Prostate gland (tissue), 2 donors: ENCODE measurements around the gene TRIM67.

ENCODE experiments used
- CTCF ChIP-seq, 4 experiments: fragments of 200-600 bp in 2 of 4; fragments of 450-650 bp in 2 of 4; sonication (generic) in 2 of 4; IDR thresholded peaks; 1 replicate in 3 of 4; 2 replicates in 1 of 4; pipeline ENCODE4 v1.5.1; 2016 to 2019; ENCODE audit warnings: antibody characterized with exemption in 4 of 4, mild to moderate bottlenecking in 2 of 4, moderate library complexity in 2 of 4
- POLR2A ChIP-seq: fragments of 450-650 bp; IDR thresholded peaks from one replicate; pipeline ENCODE4 v1.6.1; 2016; ENCODE audit warnings: antibody characterized with exemption, mild to moderate bottlenecking
- POLR2AphosphoS5 ChIP-seq: sonication (generic); formaldehyde crosslinking; IDR thresholded peaks from one replicate; pipeline ENCODE4 v1.6.1; 2017; ENCODE audit warnings: antibody characterized with exemption

- TF ChIP-seq CTCF (IDR thresholded peaks at IDR 0.05): no peak
- no peak for TF ChIP-seq POLR2A
- TF ChIP-seq POLR2AphosphoS5: no peak
These were observed 575 bp downstream of the TRIM67 start for GRCh38 chr1:231162297-231162969.
